Urinary bladder (tissue), 4 donors: ENCODE data around the gene ANO8. TPM values are rescaled to one million over a fixed set of nuclear protein-coding genes. Genes with fewer than 3 reads are reported as not detected.
"Not testable (repeated sequence)": the region's sequence is repeated elsewhere in the genome, so short reads cannot be mapped to it uniquely, and the experiment has no call there.

Experiments
- DNase-seq: peaks from one replicate; pipeline ENCODE4 v3.0.0-alpha.2; 2015; ENCODE audit errors: extremely low spot score
- H3K27ac ChIP-seq: one replicate; pipeline ENCODE4 v1.5.1; 2013; ENCODE audit warnings: low read depth, mild to moderate bottlenecking, moderate library complexity
- H3K36me3 ChIP-seq: one replicate; pipeline ENCODE4 v1.6.1; 2013; ENCODE audit warnings: mild to moderate bottlenecking, moderate library complexity; ENCODE audit not compliant: insufficient read depth
- H3K4me1 ChIP-seq: one replicate; pipeline ENCODE4 v1.6.1; 2013; ENCODE audit warnings: mild to moderate bottlenecking, moderate library complexity; ENCODE audit not compliant: insufficient read depth
- H3K4me3 ChIP-seq: one replicate; pipeline ENCODE4 v1.5.1; 2013; ENCODE audit warnings: low read depth, low read length
- WGBS: extraction: QIAGEN DNeasy Blood & Tissue Kit; methylation state at CpG from one replicate; pipeline ENCODE4 v1.1.7; 2013; 5-methylcytosine and 5-hydroxymethylcytosine counted together
- polyA plus RNA-seq: library from polyadenylated mRNA; stranded (reverse); fragments of 200-250 nt; gene quantifications from one replicate; pipeline ENCODE4 v1.2.3, GENCODE V29; 2013
- total RNA-seq: library from RNA; depleted of rRNA; stranded (reverse); fragments of >200 nt; gene quantifications from one replicate; pipeline ENCODE4 v1.2.3, GENCODE V29; 2014
- donor health status: healthy with polysubstance abuse.
- donor health status: healthy.

The ANO8 gene
- total and polyA plus RNA-seq, 2 donors, result 4.1 to 5.8 TPM

GRCh38 chr19:17305216-17305516 is 29.5 kb downstream of the ANO8 start:
- H3K4me1 ChIP-seq, result no peaks in the 10 kb centered on the region
- H3K27ac ChIP-seq, result no peak overlapping the region
- no peaks in the 10 kb centered on the region for H3K36me3 ChIP-seq
- WGBS, result 1% methylated on average over 7 of the region's 7 CpGs
- H3K4me3 ChIP-seq, result no peak overlapping the region
- DNase-seq, result no peak

GRCh38 chr19:17304386-17305215 is 30.1 kb downstream of the ANO8 start:
- 52% methylated on average over 12 of the region's 12 CpGs for WGBS
- DNase-seq, result no peak
- Histone ChIP-seq H3K27ac (no peak overlapping the region), H3K36me3 (no peaks in the 10 kb centered on the region), H3K4me3 (no peak overlapping the region), H3K4me1 (no peaks in the 10 kb centered on the region)

- Histone ChIP-seq H3K4me1 (no peaks in the 10 kb centered on the region), H3K27ac (no peak overlapping the region), H3K4me3 (no peak overlapping the region), H3K36me3 (no peaks in the 10 kb centered on the region)
- no peak for DNase-seq
- WGBS, result 67% methylated on average over 12 of the region's 12 CpGs
Observed at GRCh38 chr19:17303940-17304267, 30.8 kb downstream of the ANO8 start.

GRCh38 chr19:17303167-17303939 is 31.3 kb downstream of the ANO8 start, which contains the start of gene ABHD8:
TSS of gene ABHD8 (minus strand) at chr19:17303425. CDS start at chr19:17301616, 1,809 bp downstream.
- H3K36me3 ChIP-seq, result no peaks in the 10 kb centered on the region
- WGBS, result 1% methylated on average over 52 of the region's 52 CpGs
- peak within 1 kb of the TSS; percentile 78 for H3K4me3 ChIP-seq
- H3K27ac ChIP-seq, result no peak within 1 kb of the TSS
- no peaks in the 10 kb centered on the region for H3K4me1 ChIP-seq
- DNase-seq, result peak; percentile 89

- no peak for DNase-seq
- Histone ChIP-seq H3K36me3 (no peaks in the 10 kb centered on the region), H3K27ac (no peak overlapping the region), H3K4me3 (peak overlapping the region; percentile 78), H3K4me1 (no peaks in the 10 kb centered on the region)
- WGBS, result 14% methylated on average over 29 of the region's 29 CpGs
Observed at GRCh38 chr19:17302391-17303166, 32.1 kb downstream of the ANO8 start.

- 96% methylated on average over 51 of the region's 51 CpGs for WGBS
- DNase-seq, result no peak
- Histone ChIP-seq H3K4me3 (no peak overlapping the region), H3K36me3 (no peaks in the 10 kb centered on the region), H3K4me1 (no peaks in the 10 kb centered on the region), H3K27ac (no peak overlapping the region)
Observed at GRCh38 chr19:17300992-17301619, 33.5 kb downstream of the ANO8 start.

- WGBS, result 92% methylated on average over 6 of the region's 6 CpGs
- no peaks in the 10 kb centered on the region for H3K36me3 ChIP-seq
- no peak overlapping the region for H3K4me3 ChIP-seq
- H3K4me1 ChIP-seq, result no peaks in the 10 kb centered on the region
- H3K27ac ChIP-seq, result no peak overlapping the region
- DNase-seq, result no peak
Observed at GRCh38 chr19:17296976-17297375, 37.7 kb downstream of the ANO8 start.

- H3K27ac ChIP-seq, result no peak overlapping the region
- 73% methylated on average over 4 of the region's 4 CpGs for WGBS
- no peak overlapping the region for H3K4me3 ChIP-seq
- no peaks in the 10 kb centered on the region for H3K36me3 ChIP-seq
- H3K4me1 ChIP-seq, result no peaks in the 10 kb centered on the region
- no peak for DNase-seq
Observed at GRCh38 chr19:17296273-17296672, 38.4 kb downstream of the ANO8 start.

GRCh38 chr19:17295551-17295950 is 39.1 kb downstream of the ANO8 start:
- not testable (repeated sequence) for H3K36me3 ChIP-seq, DNase-seq, H3K4me3 ChIP-seq, H3K4me1 ChIP-seq, H3K27ac ChIP-seq
- 96% methylated on average over 6 of the region's 6 CpGs for WGBS

- WGBS, result 80% methylated on average over 48 of the region's 48 CpGs
- no peak for DNase-seq
- Histone ChIP-seq H3K36me3 (no peaks in the 10 kb centered on the region), H3K4me3 (no peak overlapping the region), H3K27ac (no peak overlapping the region), H3K4me1 (no peaks in the 10 kb centered on the region)
Observed at GRCh38 chr19:17294051-17294891, 40.4 kb downstream of the ANO8 start.

- Histone ChIP-seq H3K27ac (no peak overlapping the region), H3K36me3 (no peaks in the 10 kb centered on the region), H3K4me1 (no peaks in the 10 kb centered on the region), H3K4me3 (no peak overlapping the region)
- WGBS, result 85% methylated on average over 14 of the region's 14 CpGs
- DNase-seq, result no peak
Observed at GRCh38 chr19:17293605-17294004, 41.0 kb downstream of the ANO8 start.

- 2% methylated on average over 46 of the region's 46 CpGs for WGBS
Observed at GRCh38 chr19:17292301-17293074, 42.2 kb downstream of the ANO8 start.

More at GRCh38 chr19:17292301-17293074, 42.2 kb downstream of the ANO8 start:
- H3K4me1 ChIP-seq, result no peaks in the 10 kb centered on the region
- peak overlapping the region; percentile 63 for H3K27ac ChIP-seq
- H3K4me3 ChIP-seq, result peak overlapping the region; percentile 36
- H3K36me3 ChIP-seq, result no peaks in the 10 kb centered on the region
- DNase-seq, result peak; percentile 46
